ENCODE measurements around the gene MSI2. TPM values are rescaled to one million over a fixed set of nuclear protein-coding genes. Genes with fewer than 3 reads are reported as not detected.

The MSI2 gene
- total and polyA plus RNA-seq, 2 experiments from 2014 or later: 18.9 to 41.8 TPM

DNA sequence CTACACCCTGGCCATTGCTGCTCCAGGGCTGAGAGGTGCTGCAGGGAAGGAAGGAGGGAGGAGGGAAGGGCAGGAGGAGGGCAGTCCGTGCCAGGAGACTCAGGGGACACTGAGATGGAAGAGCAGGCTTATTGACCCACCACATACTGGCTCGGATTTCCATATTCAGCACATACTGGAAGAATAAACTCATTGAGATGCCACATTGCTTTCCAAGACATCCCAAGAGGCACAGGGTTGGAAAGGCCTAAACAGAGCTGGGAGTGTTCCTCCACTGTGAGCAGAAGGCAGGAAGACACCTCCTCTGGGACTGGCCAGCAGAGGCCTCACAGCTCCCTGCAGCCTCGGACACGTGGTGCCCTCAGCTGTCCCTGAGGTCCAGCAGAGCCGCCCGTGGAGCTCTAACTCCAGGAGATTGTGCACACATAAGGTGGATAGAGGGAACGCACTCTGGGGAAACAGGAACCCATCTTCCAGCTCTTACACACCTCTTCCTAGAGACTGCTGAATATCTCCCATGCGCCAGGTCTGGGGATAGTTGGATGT, 471.4 kb downstream of the MSI2 start:
- Histone ChIP-seq H3K9me2 (ENCODE audit: insufficient read depth) (0 out of 2 replicates have a peak, but pooled peaks cover 3% of the 10 kb centered on the region), H4K20me1 (replicated peaks; ENCODE audit: insufficient read depth) (no peaks in the 10 kb centered on the region), H3K79me2 (replicated peaks; ENCODE audit: insufficient read depth) (no peaks in the 10 kb centered on the region), H3K36me3 (ENCODE audit: insufficient read depth) (no peaks in the 10 kb centered on the region), H3K4me1 (ENCODE audit: insufficient read depth) (no peaks in the 10 kb centered on the region), H3F3A (replicated peaks; ENCODE audit: low read depth) (no peaks in the 10 kb centered on the region), H3K27me3 (ENCODE audit: insufficient read depth) (no peaks in the 10 kb centered on the region), H3K4me2 (no peak overlapping the region), H2AFZ (no peak overlapping the region), H3K27ac (ENCODE audit: low read depth) (no peak overlapping the region), H3K4me3 (no peak overlapping the region)
- Mint-ChIP-seq H3K4me1 (no peaks in the 10 kb centered on the region; the same call in 2 of the 3 replicates), H3K27me3 (ENCODE audit: insufficient read depth, low read depth, poor library complexity) (peaks cover 17% of the 10 kb centered on the region), H3K27ac (no peak overlapping the region), H3K4me3 (no peak overlapping the region), H3K9me3 (no peaks in the 10 kb centered on the region), H3K36me3 (ENCODE audit: low read depth) (no peaks in the 10 kb centered on the region)
- DNase-seq (ENCODE audit: low spot score) (no peak), ATAC-seq (no peak)
- no peak for TF ChIP-seq NANOG (IDR thresholded peaks at IDR 0.05; ENCODE audit: borderline replicate concordance)
- TF ChIP-seq, protein P1, sequence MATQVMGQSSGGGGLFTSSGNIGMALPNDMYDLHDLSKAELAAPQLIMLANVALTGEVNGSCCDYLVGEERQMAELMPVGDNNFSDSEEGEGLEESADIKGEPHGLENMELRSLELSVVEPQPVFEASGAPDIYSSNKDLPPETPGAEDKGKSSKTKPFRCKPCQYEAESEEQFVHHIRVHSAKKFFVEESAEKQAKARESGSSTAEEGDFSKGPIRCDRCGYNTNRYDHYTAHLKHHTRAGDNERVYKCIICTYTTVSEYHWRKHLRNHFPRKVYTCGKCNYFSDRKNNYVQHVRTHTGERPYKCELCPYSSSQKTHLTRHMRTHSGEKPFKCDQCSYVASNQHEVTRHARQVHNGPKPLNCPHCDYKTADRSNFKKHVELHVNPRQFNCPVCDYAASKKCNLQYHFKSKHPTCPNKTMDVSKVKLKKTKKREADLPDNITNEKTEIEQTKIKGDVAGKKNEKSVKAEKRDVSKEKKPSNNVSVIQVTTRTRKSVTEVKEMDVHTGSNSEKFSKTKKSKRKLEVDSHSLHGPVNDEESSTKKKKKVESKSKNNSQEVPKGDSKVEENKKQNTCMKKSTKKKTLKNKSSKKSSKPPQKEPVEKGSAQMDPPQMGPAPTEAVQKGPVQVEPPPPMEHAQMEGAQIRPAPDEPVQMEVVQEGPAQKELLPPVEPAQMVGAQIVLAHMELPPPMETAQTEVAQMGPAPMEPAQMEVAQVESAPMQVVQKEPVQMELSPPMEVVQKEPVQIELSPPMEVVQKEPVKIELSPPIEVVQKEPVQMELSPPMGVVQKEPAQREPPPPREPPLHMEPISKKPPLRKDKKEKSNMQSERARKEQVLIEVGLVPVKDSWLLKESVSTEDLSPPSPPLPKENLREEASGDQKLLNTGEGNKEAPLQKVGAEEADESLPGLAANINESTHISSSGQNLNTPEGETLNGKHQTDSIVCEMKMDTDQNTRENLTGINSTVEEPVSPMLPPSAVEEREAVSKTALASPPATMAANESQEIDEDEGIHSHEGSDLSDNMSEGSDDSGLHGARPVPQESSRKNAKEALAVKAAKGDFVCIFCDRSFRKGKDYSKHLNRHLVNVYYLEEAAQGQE (IDR thresholded peaks at IDR 0.05; ENCODE audit: unreplicated experiment): no peak
- TF ChIP-seq EZH2 (IDR thresholded peaks at IDR 0.05; ENCODE audit: low read depth, unreplicated experiment): no peak
- TF ChIP-seq ZNF114 (CRISPR knock-in tag; IDR thresholded peaks at IDR 0.05): no peak
- TF ChIP-seq ZNF331 (CRISPR knock-in tag; IDR thresholded peaks at IDR 0.05; ENCODE audit: low read depth): no peak
- TF ChIP-seq, protein P2, sequence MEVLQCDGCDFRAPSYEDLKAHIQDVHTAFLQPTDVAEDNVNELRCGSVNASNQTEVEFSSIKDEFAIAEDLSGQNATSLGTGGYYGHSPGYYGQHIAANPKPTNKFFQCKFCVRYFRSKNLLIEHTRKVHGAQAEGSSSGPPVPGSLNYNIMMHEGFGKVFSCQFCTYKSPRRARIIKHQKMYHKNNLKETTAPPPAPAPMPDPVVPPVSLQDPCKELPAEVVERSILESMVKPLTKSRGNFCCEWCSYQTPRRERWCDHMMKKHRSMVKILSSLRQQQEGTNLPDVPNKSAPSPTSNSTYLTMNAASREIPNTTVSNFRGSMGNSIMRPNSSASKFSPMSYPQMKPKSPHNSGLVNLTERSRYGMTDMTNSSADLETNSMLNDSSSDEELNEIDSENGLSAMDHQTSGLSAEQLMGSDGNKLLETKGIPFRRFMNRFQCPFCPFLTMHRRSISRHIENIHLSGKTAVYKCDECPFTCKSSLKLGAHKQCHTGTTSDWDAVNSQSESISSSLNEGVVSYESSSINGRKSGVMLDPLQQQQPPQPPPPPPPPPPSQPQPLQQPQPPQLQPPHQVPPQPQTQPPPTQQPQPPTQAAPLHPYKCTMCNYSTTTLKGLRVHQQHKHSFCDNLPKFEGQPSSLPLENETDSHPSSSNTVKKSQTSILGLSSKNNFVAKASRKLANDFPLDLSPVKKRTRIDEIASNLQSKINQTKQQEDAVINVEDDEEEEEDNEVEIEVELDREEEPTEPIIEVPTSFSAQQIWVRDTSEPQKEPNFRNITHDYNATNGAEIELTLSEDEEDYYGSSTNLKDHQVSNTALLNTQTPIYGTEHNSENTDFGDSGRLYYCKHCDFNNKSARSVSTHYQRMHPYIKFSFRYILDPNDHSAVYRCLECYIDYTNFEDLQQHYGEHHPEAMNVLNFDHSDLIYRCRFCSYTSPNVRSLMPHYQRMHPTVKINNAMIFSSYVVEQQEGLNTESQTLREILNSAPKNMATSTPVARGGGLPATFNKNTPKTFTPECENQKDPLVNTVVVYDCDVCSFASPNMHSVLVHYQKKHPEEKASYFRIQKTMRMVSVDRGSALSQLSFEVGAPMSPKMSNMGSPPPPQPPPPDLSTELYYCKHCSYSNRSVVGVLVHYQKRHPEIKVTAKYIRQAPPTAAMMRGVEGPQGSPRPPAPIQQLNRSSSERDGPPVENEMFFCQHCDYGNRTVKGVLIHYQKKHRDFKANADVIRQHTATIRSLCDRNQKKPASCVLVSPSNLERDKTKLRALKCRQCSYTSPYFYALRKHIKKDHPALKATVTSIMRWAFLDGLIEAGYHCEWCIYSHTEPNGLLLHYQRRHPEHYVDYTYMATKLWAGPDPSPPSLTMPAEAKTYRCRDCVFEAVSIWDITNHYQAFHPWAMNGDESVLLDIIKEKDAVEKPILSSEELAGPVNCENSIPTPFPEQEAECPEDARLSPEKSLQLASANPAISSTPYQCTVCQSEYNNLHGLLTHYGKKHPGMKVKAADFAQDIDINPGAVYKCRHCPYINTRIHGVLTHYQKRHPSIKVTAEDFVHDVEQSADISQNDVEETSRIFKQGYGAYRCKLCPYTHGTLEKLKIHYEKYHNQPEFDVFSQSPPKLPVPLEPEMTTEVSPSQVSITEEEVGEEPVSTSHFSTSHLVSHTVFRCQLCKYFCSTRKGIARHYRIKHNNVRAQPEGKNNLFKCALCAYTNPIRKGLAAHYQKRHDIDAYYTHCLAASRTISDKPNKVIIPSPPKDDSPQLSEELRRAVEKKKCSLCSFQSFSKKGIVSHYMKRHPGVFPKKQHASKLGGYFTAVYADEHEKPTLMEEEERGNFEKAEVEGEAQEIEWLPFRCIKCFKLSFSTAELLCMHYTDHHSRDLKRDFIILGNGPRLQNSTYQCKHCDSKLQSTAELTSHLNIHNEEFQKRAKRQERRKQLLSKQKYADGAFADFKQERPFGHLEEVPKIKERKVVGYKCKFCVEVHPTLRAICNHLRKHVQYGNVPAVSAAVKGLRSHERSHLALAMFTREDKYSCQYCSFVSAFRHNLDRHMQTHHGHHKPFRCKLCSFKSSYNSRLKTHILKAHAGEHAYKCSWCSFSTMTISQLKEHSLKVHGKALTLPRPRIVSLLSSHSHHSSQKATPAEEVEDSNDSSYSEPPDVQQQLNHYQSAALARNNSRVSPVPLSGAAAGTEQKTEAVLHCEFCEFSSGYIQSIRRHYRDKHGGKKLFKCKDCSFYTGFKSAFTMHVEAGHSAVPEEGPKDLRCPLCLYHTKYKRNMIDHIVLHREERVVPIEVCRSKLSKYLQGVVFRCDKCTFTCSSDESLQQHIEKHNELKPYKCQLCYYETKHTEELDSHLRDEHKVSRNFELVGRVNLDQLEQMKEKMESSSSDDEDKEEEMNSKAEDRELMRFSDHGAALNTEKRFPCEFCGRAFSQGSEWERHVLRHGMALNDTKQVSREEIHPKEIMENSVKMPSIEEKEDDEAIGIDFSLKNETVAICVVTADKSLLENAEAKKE (CRISPR knock-in tag; IDR thresholded peaks at IDR 0.05): no peak

All from GM23338 (cell line).